Astrocyte (in vitro differentiated cells and primary cell): ENCODE data around the gene ERCC6L2. TPM values are rescaled to one million over a fixed set of nuclear protein-coding genes. Genes with fewer than 3 reads are reported as not detected.

Source experiments
- DNase-seq: peaks from one replicate; pipeline ENCODE4 v3.0.0-alpha.2; 2010; ENCODE audit warnings: low read depth
- FAIRE-seq: peaks from 2 replicates; lab custom pipeline; 2011; peaks lifted over from hg19 to GRCh38; lab: Jason Lieb, UNC
- H2AFZ ChIP-seq: 2 replicates; pipeline ENCODE4 v1.6.0; 2012; ENCODE audit warnings: low read depth, low read length, inconsistent platforms
- H3K27ac ChIP-seq: 2 replicates; pipeline ENCODE4 v1.5.1; 2011; ENCODE audit warnings: low read depth, low read length, inconsistent platforms
- H3K27me3 ChIP-seq: 2 replicates; pipeline ENCODE4 v1.6.0; 2011; ENCODE audit warnings: low read length, inconsistent platforms; ENCODE audit not compliant: insufficient read depth
- H3K36me3 ChIP-seq: 2 replicates; pipeline ENCODE4 v1.5.1; 2011; ENCODE audit warnings: low read length, inconsistent platforms; ENCODE audit not compliant: insufficient read depth
- H3K4me1 ChIP-seq: 2 replicates; pipeline ENCODE4 v1.5.1; 2011; ENCODE audit warnings: low read length, inconsistent platforms; ENCODE audit not compliant: insufficient read depth
- H3K4me2 ChIP-seq: 2 replicates; pipeline ENCODE4 v1.6.0; 2012; ENCODE audit warnings: low read length, inconsistent platforms
- H3K4me3 ChIP-seq: 2 replicates; pipeline ENCODE4 v1.5.1; 2011; ENCODE audit warnings: low read depth, mild to moderate bottlenecking, low read length, inconsistent platforms; ENCODE audit not compliant: insufficient read depth
- H3K79me2 ChIP-seq: 2 replicates; pipeline ENCODE4 v1.6.0; 2012; ENCODE audit warnings: mild to moderate bottlenecking, low read length, inconsistent platforms; ENCODE audit not compliant: insufficient read depth
- H3K9ac ChIP-seq: 2 replicates; pipeline ENCODE4 v1.6.0; 2012; ENCODE audit warnings: mild to moderate bottlenecking, low read length, inconsistent platforms
- H3K9me3 ChIP-seq: 2 replicates; pipeline ENCODE4 v1.5.1; 2012; ENCODE audit warnings: low read depth, mild to moderate bottlenecking, low read length, inconsistent platforms; ENCODE audit not compliant: insufficient read depth
- H4K20me1 ChIP-seq: 2 replicates; pipeline ENCODE4 v1.6.0; 2012; ENCODE audit warnings: low read length, inconsistent platforms; ENCODE audit not compliant: insufficient read depth
- H3K27ac Mint-ChIP-seq: one replicate; pipeline ENCODE4 v1.8.0; 2021; ENCODE audit warnings: mild to moderate bottlenecking, mixed read lengths; ENCODE audit not compliant: unreplicated experiment
- H3K27me3 Mint-ChIP-seq: one replicate; pipeline ENCODE4 v1.8.0; 2021; ENCODE audit warnings: low read depth, mixed read lengths; ENCODE audit not compliant: unreplicated experiment
- H3K36me3 Mint-ChIP-seq: one replicate; pipeline ENCODE4 v1.8.0; 2021; ENCODE audit warnings: low read depth, mixed read lengths; ENCODE audit not compliant: unreplicated experiment
- H3K4me1 Mint-ChIP-seq: one replicate; pipeline ENCODE4 v1.8.0; 2021; ENCODE audit warnings: low read depth, mixed read lengths; ENCODE audit not compliant: unreplicated experiment
- H3K4me3 Mint-ChIP-seq: one replicate; pipeline ENCODE4 v1.8.0; 2021; ENCODE audit warnings: mild to moderate bottlenecking, moderate library complexity, mixed read lengths; ENCODE audit not compliant: unreplicated experiment
- H3K9me3 Mint-ChIP-seq: one replicate; pipeline ENCODE4 v1.8.0; 2021; ENCODE audit warnings: mild to moderate bottlenecking, mixed read lengths; ENCODE audit not compliant: unreplicated experiment
- CTCF ChIP-seq: IDR thresholded peaks from 2 replicates; pipeline ENCODE4 v1.5.1; 2011; ENCODE audit warnings: low read depth, mild to moderate bottlenecking, inconsistent platforms, low read length, moderate library complexity; ENCODE audit not compliant: insufficient read depth
- EZH2 ChIP-seq: IDR thresholded peaks from 2 replicates; pipeline ENCODE4 v1.6.1; 2012; ENCODE audit warnings: mild to moderate bottlenecking, low read length, inconsistent platforms; ENCODE audit not compliant: insufficient read depth
- total RNA-seq: library from RNA; stranded (reverse); gene quantifications from 2 replicates; pipeline ENCODE4 v1.2.1, GENCODE V29; 2021

Gene ERCC6L2
- total RNA-seq, 1 donor from 2014 or later = 31.9 TPM

DNA sequence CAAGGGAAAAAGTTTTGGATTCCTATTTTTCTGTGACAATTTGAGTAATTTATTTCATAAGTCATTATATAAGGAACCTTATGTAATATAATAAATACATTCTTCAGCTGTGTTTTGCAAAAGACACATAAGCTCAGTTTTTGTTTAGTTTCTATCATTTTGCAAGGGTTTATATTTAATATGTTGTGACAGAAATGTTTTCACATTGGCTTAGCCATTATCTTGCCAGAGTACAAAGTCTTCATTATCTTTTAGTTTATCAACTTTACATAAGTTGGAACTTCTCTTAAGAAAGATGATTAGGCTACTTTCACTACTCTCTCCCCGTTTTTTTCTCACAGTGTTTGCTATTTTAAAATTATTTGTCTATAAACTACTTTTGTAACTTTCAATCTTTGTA, 54.8 kb downstream of the ERCC6L2 start:
- Mint-ChIP-seq H3K9me3 (no peaks in the 10 kb centered on the region), H3K27me3 (no peaks in the 10 kb centered on the region), H3K36me3 (peaks cover 21% of the 10 kb centered on the region), H3K4me3 (no peak overlapping the region), H3K4me1 (no peaks in the 10 kb centered on the region), H3K27ac (no peak overlapping the region)
- H2AFZ ChIP-seq = no peak overlapping the region
- H3K4me2 ChIP-seq = no peak overlapping the region
- TF ChIP-seq CTCF (no peak), EZH2 (no peak)
- H3K27me3 ChIP-seq = no peaks in the 10 kb centered on the region
- H3K36me3 ChIP-seq = peaks cover 15% of the 10 kb centered on the region
- no peaks in the 10 kb centered on the region for H4K20me1 ChIP-seq
- no peak for FAIRE-seq
- no peak overlapping the region for H3K27ac ChIP-seq
- no peaks in the 10 kb centered on the region for H3K79me2 ChIP-seq
- no peaks in the 10 kb centered on the region for H3K9me3 ChIP-seq
- H3K4me1 ChIP-seq = no peaks in the 10 kb centered on the region
- DNase-seq = no peak
- no peak overlapping the region for H3K4me3 ChIP-seq
- no peak overlapping the region for H3K9ac ChIP-seq

DNA sequence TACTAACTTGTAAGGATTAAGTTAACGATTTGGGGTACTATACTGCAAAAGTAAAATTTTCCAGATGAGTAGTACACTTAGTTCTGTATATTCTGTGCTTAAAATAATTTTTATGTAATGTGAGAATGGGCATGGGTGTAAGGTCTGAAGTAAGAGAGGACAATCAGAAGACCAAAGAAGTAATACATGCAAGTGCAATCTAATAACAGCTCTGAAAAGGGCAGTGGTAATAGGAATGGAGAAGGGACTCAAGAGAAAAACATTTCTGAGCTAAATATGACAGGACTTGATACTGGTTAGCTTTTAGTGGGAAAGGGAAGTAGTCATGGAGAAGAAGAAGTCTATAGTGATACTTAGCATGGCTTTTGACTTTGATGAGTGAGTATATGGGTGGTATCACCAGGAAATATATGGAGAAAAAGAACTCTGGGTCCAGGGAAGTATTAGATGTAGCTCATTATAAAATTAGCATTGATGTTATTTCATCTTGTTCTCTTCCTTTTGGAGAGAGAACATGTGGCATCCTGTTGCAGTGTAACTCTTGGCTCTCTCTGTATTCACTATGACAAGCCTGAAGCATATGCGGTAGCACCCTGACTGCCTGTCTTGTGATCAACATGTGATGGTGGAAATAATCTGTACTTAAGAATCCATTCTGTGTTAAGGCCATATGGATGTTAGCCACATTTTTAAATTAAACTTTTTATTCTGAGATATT, 60.5 kb downstream of the ERCC6L2 start:
- peaks cover 30% of the 10 kb centered on the region for H3K36me3 Mint-ChIP-seq

More for the DNA sequence above, 60.5 kb downstream of the ERCC6L2 start:
- H3K4me3 ChIP-seq = no peak overlapping the region
- H3K9me3 ChIP-seq = no peaks in the 10 kb centered on the region
- H3K4me3 Mint-ChIP-seq = no peak overlapping the region
- H3K27me3 ChIP-seq = no peaks in the 10 kb centered on the region
- H4K20me1 ChIP-seq = peaks cover 9% of the 10 kb centered on the region
- H3K79me2 ChIP-seq = no peaks in the 10 kb centered on the region
- no peaks in the 10 kb centered on the region for H3K4me1 ChIP-seq
- no peak overlapping the region for H3K4me2 ChIP-seq
- TF ChIP-seq CTCF = no peak
- TF ChIP-seq EZH2 = no peak
- H3K27ac Mint-ChIP-seq = no peak overlapping the region
- no peak for DNase-seq
- H3K27me3 Mint-ChIP-seq = no peaks in the 10 kb centered on the region
- H2AFZ ChIP-seq = no peak overlapping the region
- peaks cover 4% of the 10 kb centered on the region for H3K9me3 Mint-ChIP-seq
- no peak for FAIRE-seq
- H3K4me1 Mint-ChIP-seq = peaks cover 5% of the 10 kb centered on the region
- H3K9ac ChIP-seq = no peak overlapping the region
- H3K27ac ChIP-seq = no peak overlapping the region
- H3K36me3 ChIP-seq = peaks cover 9% of the 10 kb centered on the region
